GM12891 (cell line): ENCODE data around the gene STAT3.

Source experiments
- POLR2A ChIP-seq: IDR thresholded peaks from 2 replicates; pipeline ENCODE4 v1.6.1; 2011; ENCODE audit warnings: low read depth, low read length, control low read depth
- POLR2AphosphoS5 ChIP-seq: IDR thresholded peaks from 2 replicates; pipeline ENCODE4 v1.6.1; 2011; ENCODE audit warnings: low read depth, low read length, control low read depth

GRCh38 chr17:42266918-42267766 lies 121.1 kb downstream of the STAT3 start:
- TF ChIP-seq POLR2A, result no peak
- TF ChIP-seq POLR2AphosphoS5, result no peak
